SK-N-SH treated with all-trans-retinoic acid at 6 μM for 48 hours (cell line): Measurements from ENCODE around the gene BLOC1S2.

Experiments
- ATAC-seq: fragments of 200-7000 bp; cut with Tn5 transposase; 3 replicates; pipeline ENCODE4 v1.9.1; 2020; ENCODE audit warnings: mild to moderate bottlenecking, moderate library complexity
- ARNTL ChIP-seq: fragments of 450-650 bp; formaldehyde crosslinking; IDR thresholded peaks from 2 replicates; pipeline ENCODE4 v1.5.0; 2020; ENCODE audit warnings: low read depth, mild to moderate bottlenecking, moderate library complexity, borderline replicate concordance
- BACH2 ChIP-seq: fragments of 250-450 bp; sonication (Bioruptor Pico); IDR thresholded peaks from 2 replicates; pipeline ENCODE4 v1.9.0; 2021; ENCODE audit warnings: mild to moderate bottlenecking, borderline replicate concordance
- CREB5 ChIP-seq: fragments of 250-450 bp; sonication (Bioruptor Pico); IDR thresholded peaks from 2 replicates; pipeline ENCODE4 v1.5.1; 2020; ENCODE audit warnings: low read depth, mild to moderate bottlenecking, moderate library complexity
- CSDC2 ChIP-seq: fragments of 250-450 bp; sonication (Bioruptor Pico); IDR thresholded peaks from 2 replicates; pipeline ENCODE4 v1.5.0; 2020; ENCODE audit warnings: mild to moderate bottlenecking, moderate library complexity
- CSRNP3 ChIP-seq: fragments of 250-450 bp; sonication (Bioruptor Pico); IDR thresholded peaks from 2 replicates; pipeline ENCODE4 v1.5.1; 2021; ENCODE audit warnings: mild to moderate bottlenecking, moderate library complexity
- ESRRG ChIP-seq: fragments of 250-450 bp; sonication (Bioruptor Pico); IDR thresholded peaks from 2 replicates; pipeline ENCODE4 v1.6.1; 2021; ENCODE audit warnings: mild to moderate bottlenecking
- GLIS3 ChIP-seq: fragments of 250-450 bp; sonication (Bioruptor Pico); IDR thresholded peaks from 2 replicates; pipeline ENCODE4 v1.5.0; 2020; ENCODE audit warnings: mild to moderate bottlenecking, moderate library complexity
- ISL1 ChIP-seq: fragments of 250-450 bp; sonication (Bioruptor Pico); IDR thresholded peaks from 2 replicates; pipeline ENCODE4 v2.1.2; 2022; ENCODE audit warnings: mild to moderate bottlenecking, moderate library complexity
- PATZ1 ChIP-seq: fragments of 250-450 bp; sonication (Bioruptor Pico); IDR thresholded peaks from 2 replicates; pipeline ENCODE4 v1.8.0; 2020; ENCODE audit warnings: mild to moderate bottlenecking, moderate library complexity, borderline replicate concordance
- POU6F1 ChIP-seq: fragments of 250-450 bp; sonication (Bioruptor Pico); IDR thresholded peaks from 2 replicates; pipeline ENCODE4 v1.8.0; 2021; ENCODE audit warnings: low read depth, mild to moderate bottlenecking, moderate library complexity, borderline replicate concordance
- PPARA ChIP-seq: fragments of 250-450 bp; sonication (Bioruptor Pico); IDR thresholded peaks from 2 replicates; pipeline ENCODE4 v1.5.0; 2020; ENCODE audit warnings: mild to moderate bottlenecking, borderline replicate concordance
- RARB ChIP-seq: fragments of 250-450 bp; sonication (Bioruptor Pico); IDR thresholded peaks from 2 replicates; pipeline ENCODE4 v1.8.0; 2021; ENCODE audit warnings: mild to moderate bottlenecking, moderate library complexity
- SNAI2 ChIP-seq: fragments of 250-450 bp; sonication (Bioruptor Pico); IDR thresholded peaks from 2 replicates; pipeline ENCODE4 v1.5.0; 2020; ENCODE audit warnings: mild to moderate bottlenecking, moderate library complexity
- TCF4 ChIP-seq: fragments of 250-450 bp; sonication (Bioruptor Pico); IDR thresholded peaks from 2 replicates; pipeline ENCODE4 v1.8.0; 2021; ENCODE audit warnings: mild to moderate bottlenecking, moderate library complexity, borderline replicate concordance
- TOX ChIP-seq: fragments of 250-450 bp; sonication (Bioruptor Pico); IDR thresholded peaks from 2 replicates; pipeline ENCODE4 v1.8.0; 2021; ENCODE audit warnings: mild to moderate bottlenecking, moderate library complexity, borderline replicate concordance
- TSHZ2 ChIP-seq: fragments of 250-450 bp; sonication (Bioruptor Pico); IDR thresholded peaks from 2 replicates; pipeline ENCODE4 v1.5.0; 2020; ENCODE audit warnings: mild to moderate bottlenecking, moderate library complexity
- ZFP30 ChIP-seq: fragments of 450-650 bp; formaldehyde crosslinking; IDR thresholded peaks from 2 replicates; pipeline ENCODE4 v1.5.0; 2022; ENCODE audit warnings: mild to moderate bottlenecking, moderate library complexity
- ZNF565 ChIP-seq: fragments of 450-650 bp; formaldehyde crosslinking; conservative IDR thresholded peaks from 2 replicates; pipeline ENCODE4 v1.5.0; 2020; ENCODE audit warnings: low read depth, mild to moderate bottlenecking, moderate library complexity
- ZNF70 ChIP-seq: fragments of 450-650 bp; formaldehyde crosslinking; IDR thresholded peaks from 2 replicates; pipeline ENCODE4 v1.5.0; 2020; ENCODE audit warnings: mild to moderate bottlenecking, moderate library complexity
- ZNF8 ChIP-seq: fragments of 450-650 bp; formaldehyde crosslinking; IDR thresholded peaks from 2 replicates; pipeline ENCODE4 v1.5.0; 2020; ENCODE audit warnings: mild to moderate bottlenecking, moderate library complexity

BLOC1S2 gene

GRCh38 chr10:100248820-100249219, 37.7 kb downstream of the BLOC1S2 start (continued):
- TF ChIP-seq CSRNP3 (CRISPR knock-in tag) (no peak), RARB (CRISPR knock-in tag) (no peak), BACH2 (CRISPR knock-in tag) (no peak), TCF4 (CRISPR knock-in tag) (no peak)

- ATAC-seq: no peak
These were observed 40.8 kb downstream of the BLOC1S2 start for GRCh38 chr10:100245484-100246220.

GRCh38 chr10:100239851-100240250, 46.6 kb downstream of the BLOC1S2 start:
- no peak for ATAC-seq
- TF ChIP-seq BACH2 (CRISPR knock-in tag): no peak
- no peak for TF ChIP-seq PATZ1 (CRISPR knock-in tag)
- TF ChIP-seq ZNF8 (CRISPR knock-in tag): no peak
- TF ChIP-seq ZFP30: no peak
- no peak for TF ChIP-seq ZNF565
- TF ChIP-seq CREB5 (CRISPR knock-in tag): no peak
- TF ChIP-seq SNAI2 (CRISPR knock-in tag): no peak
- TF ChIP-seq ARNTL (CRISPR knock-in tag): no peak
- TF ChIP-seq CSDC2 (CRISPR knock-in tag): no peak
- TF ChIP-seq ZNF70 (CRISPR knock-in tag): no peak
- no peak for TF ChIP-seq ESRRG
- TF ChIP-seq GLIS3 (CRISPR knock-in tag): no peak
- no peak for TF ChIP-seq PPARA (CRISPR knock-in tag)
- no peak for TF ChIP-seq ISL1 (CRISPR knock-in tag)
- no peak for TF ChIP-seq TOX
- TF ChIP-seq TCF4 (CRISPR knock-in tag): no peak

More at GRCh38 chr10:100245484-100246220, 40.8 kb downstream of the BLOC1S2 start:
- no peak for TF ChIP-seq CSDC2 (CRISPR knock-in tag)

GRCh38 chr10:100238429-100238828, 48.1 kb downstream of the BLOC1S2 start:
- ATAC-seq: no peak
- TF ChIP-seq CREB5 (CRISPR knock-in tag) (no peak), CSRNP3 (CRISPR knock-in tag) (no peak), ZFP30 (no peak), ZNF565 (no peak), PPARA (CRISPR knock-in tag) (no peak), TSHZ2 (CRISPR knock-in tag) (no peak), POU6F1 (no peak), TCF4 (CRISPR knock-in tag) (no peak), ESRRG (no peak), ISL1 (CRISPR knock-in tag) (no peak), ZNF70 (CRISPR knock-in tag) (no peak), PATZ1 (CRISPR knock-in tag) (no peak), RARB (CRISPR knock-in tag) (no peak), BACH2 (CRISPR knock-in tag) (no peak)
